ENCODE measurements around the gene AFAP1.

AFAP1 gene

GRCh38 chr4:7793186-7793585 lies 146.5 kb downstream of the AFAP1 start:
- TF ChIP-seq SUZ12 (IDR thresholded peaks at IDR 0.05; ENCODE audit: extremely low read depth, insufficient read depth, insufficient read length) = no peak
- DNase-seq (ENCODE audit: low read depth, low spot score) = no peak
- Histone ChIP-seq H3K9ac (ENCODE audit: insufficient read length, low read depth) (no peak overlapping the region), H3K9me3 (ENCODE audit: insufficient read depth, low read length) (peaks cover 2% of the 10 kb centered on the region; the same call in 1 of the 2 replicates), H3K36me3 (ENCODE audit: insufficient read depth, insufficient read length, low read length) (peaks cover 47% of the 10 kb centered on the region), H3K4me1 (ENCODE audit: insufficient read depth, insufficient read length) (peaks cover 5% of the 10 kb centered on the region), H3K4me3 (ENCODE audit: insufficient read length, low read depth) (no peak overlapping the region), H3K27me3 (ENCODE audit: insufficient read depth, insufficient read length) (no peaks in the 10 kb centered on the region)

DNA sequence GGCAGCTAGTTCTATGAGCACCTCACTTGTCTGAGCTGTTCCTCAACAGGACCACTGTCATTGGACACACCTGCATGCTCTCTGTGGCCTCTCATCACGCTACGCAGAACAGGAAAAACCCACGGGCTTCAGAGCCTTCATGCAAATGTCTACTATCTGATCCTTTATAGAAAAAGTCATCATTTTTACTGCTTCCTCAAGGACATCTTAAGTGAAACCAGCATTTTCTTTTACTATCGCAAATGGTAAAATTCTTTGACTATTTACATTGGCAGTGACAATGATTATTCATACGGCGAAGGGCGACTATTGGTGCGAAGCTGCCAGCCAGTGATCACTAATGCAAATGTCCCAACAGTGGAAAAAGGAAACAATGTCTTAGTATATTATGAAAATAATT lies 147.0 kb downstream of the AFAP1 start:
- peaks cover 8% of the 10 kb centered on the region for H3K4me1 ChIP-seq (ENCODE audit: insufficient read depth, insufficient read length)
- H3K9me3 ChIP-seq (ENCODE audit: insufficient read depth, low read length) = no peaks in the 10 kb centered on the region
- no peak for DNase-seq (ENCODE audit: low read depth, low spot score)
- peaks cover 42% of the 10 kb centered on the region for H3K36me3 ChIP-seq (ENCODE audit: insufficient read depth, insufficient read length, low read length)
- TF ChIP-seq SUZ12 (IDR thresholded peaks at IDR 0.05; ENCODE audit: extremely low read depth, insufficient read depth, insufficient read length) = no peak
- TF ChIP-seq YY1 (IDR thresholded peaks at IDR 0.05; ENCODE audit: insufficient read depth, insufficient read length) = no peak
- no peak for TF ChIP-seq ZNF274 (IDR thresholded peaks at IDR 0.05; ENCODE audit: low read depth, low read length)
- no peak overlapping the region for H3K4me3 ChIP-seq (ENCODE audit: insufficient read length, low read depth)
- H3K27me3 ChIP-seq (ENCODE audit: insufficient read depth, insufficient read length) = no peaks in the 10 kb centered on the region
- no peak overlapping the region for H3K9ac ChIP-seq (ENCODE audit: insufficient read length, low read depth)

DNA sequence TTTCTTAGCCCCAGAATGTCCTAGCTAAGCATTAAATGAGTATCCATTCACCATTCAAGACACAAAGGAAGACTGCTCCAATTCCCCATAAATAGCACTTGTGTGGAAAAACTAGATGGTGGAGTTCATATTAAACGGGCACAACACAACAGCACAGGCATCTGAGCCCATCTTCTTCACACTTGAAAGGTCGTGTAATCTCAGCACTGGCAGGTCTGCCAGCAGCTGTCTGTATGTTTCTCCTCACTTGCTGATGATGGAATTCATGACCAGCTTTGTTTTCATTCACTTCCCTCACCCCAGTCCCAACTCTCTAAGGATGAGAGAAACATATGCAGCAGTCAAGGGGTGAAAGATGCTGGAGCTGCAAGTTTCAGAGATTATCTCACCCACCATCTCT lies 148.7 kb downstream of the AFAP1 start:
- Histone ChIP-seq H3K9ac (ENCODE audit: insufficient read length, low read depth) (no peak overlapping the region), H3K27me3 (ENCODE audit: insufficient read depth, insufficient read length) (no peaks in the 10 kb centered on the region), H3K9me3 (ENCODE audit: insufficient read depth, low read length) (no peaks in the 10 kb centered on the region), H3K4me3 (ENCODE audit: insufficient read length, low read depth) (no peak overlapping the region), H3K36me3 (ENCODE audit: insufficient read depth, insufficient read length, low read length) (peaks cover 49% of the 10 kb centered on the region), H3K4me1 (ENCODE audit: insufficient read depth, insufficient read length) (peaks cover 8% of the 10 kb centered on the region)
- no peak for TF ChIP-seq SUZ12 (IDR thresholded peaks at IDR 0.05; ENCODE audit: extremely low read depth, insufficient read depth, insufficient read length)
- TF ChIP-seq ZNF274 (IDR thresholded peaks at IDR 0.05; ENCODE audit: low read depth, low read length) = no peak
- TF ChIP-seq YY1 (IDR thresholded peaks at IDR 0.05; ENCODE audit: insufficient read depth, insufficient read length) = no peak
- DNase-seq (ENCODE audit: low read depth, low spot score) = no peak

- Histone ChIP-seq H3K36me3 (ENCODE audit: insufficient read depth, insufficient read length, low read length) (peaks cover 57% of the 10 kb centered on the region), H3K4me3 (ENCODE audit: insufficient read length, low read depth) (no peak overlapping the region), H3K9me3 (ENCODE audit: insufficient read depth, low read length) (no peaks in the 10 kb centered on the region), H3K9ac (ENCODE audit: insufficient read length, low read depth) (no peak overlapping the region), H3K27me3 (ENCODE audit: insufficient read depth, insufficient read length) (no peaks in the 10 kb centered on the region), H3K4me1 (ENCODE audit: insufficient read depth, insufficient read length) (peaks cover 8% of the 10 kb centered on the region)
- no peak for TF ChIP-seq ZNF274 (IDR thresholded peaks at IDR 0.05; ENCODE audit: low read depth, low read length)
- TF ChIP-seq YY1 (IDR thresholded peaks at IDR 0.05; ENCODE audit: insufficient read depth, insufficient read length) = no peak
- no peak for TF ChIP-seq SUZ12 (IDR thresholded peaks at IDR 0.05; ENCODE audit: extremely low read depth, insufficient read depth, insufficient read length)
- DNase-seq (ENCODE audit: low read depth, low spot score) = no peak
Measured at GRCh38 chr4:7790023-7790422, 149.6 kb downstream of the AFAP1 start.

DNA sequence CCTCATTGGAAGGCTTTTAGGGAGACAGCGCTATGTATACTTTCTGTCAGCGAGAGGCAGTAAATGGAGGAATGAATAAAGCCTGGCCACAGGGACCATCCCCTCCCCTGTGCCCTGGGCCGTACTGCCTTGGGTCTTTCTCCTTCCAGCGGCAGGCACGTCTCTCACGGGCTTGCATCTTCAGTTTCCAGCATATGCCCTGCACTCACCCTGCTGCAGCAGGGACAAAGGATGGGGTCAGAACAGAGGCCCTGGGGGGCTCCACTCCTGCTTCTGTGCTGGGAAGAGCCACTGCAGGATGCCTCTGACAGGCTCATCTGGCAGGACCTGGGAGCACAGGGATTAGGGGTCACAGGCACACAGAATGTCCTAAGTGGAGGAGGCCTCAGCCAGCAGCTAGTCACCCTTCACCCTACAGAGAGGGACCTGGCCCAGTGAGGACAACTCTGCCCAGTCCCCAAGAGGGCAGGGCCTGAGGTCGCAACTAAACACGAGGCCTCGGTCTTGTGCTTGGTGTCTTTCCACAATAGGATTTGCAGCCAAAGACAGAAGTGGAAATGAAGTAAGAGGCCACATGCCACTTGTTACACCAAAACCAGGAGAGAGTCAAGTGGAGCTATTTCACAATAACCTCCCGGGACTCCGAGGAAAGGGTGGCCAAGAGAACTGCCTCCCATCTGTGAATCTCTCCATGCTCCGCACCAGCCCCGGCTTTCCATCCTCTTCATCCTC lies 150.8 kb downstream of the AFAP1 start:
- TF ChIP-seq ZNF274 (IDR thresholded peaks at IDR 0.05; ENCODE audit: low read depth, low read length) = no peak
- TF ChIP-seq YY1 (IDR thresholded peaks at IDR 0.05; ENCODE audit: insufficient read depth, insufficient read length) = no peak
- no peak for TF ChIP-seq SUZ12 (IDR thresholded peaks at IDR 0.05; ENCODE audit: extremely low read depth, insufficient read depth, insufficient read length)
- Histone ChIP-seq H3K27me3 (ENCODE audit: insufficient read depth, insufficient read length) (no peaks in the 10 kb centered on the region), H3K9me3 (ENCODE audit: insufficient read depth, low read length) (no peaks in the 10 kb centered on the region), H3K4me3 (ENCODE audit: insufficient read length, low read depth) (no peak overlapping the region), H3K9ac (ENCODE audit: insufficient read length, low read depth) (no peak overlapping the region), H3K36me3 (ENCODE audit: insufficient read depth, insufficient read length, low read length) (peaks cover 66% of the 10 kb centered on the region), H3K4me1 (ENCODE audit: insufficient read depth, insufficient read length) (peaks cover 8% of the 10 kb centered on the region)
- DNase-seq (ENCODE audit: low read depth, low spot score) = no peak

DNA sequence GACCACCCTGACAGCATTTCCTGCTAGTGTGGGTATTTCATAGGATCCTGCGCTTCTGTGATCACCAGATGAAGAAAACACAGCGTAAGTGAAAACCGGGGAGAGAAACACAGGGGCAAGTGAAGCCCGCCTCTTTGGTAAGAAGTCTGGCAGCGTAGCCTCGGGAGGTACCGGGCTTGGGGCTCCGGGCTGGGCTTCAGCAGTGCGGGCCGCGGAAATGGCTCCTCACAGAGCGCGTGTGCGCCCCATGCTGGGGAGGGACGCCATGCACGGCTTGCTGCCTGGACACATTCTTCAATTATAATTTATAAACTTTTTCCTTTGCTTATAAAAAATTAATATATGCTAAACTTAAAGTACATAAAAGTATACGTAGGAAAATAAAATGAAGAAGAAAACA lies 151.5 kb downstream of the AFAP1 start:
- Histone ChIP-seq H3K27me3 (ENCODE audit: insufficient read depth, insufficient read length) (no peaks in the 10 kb centered on the region), H3K9me3 (ENCODE audit: insufficient read depth, low read length) (no peaks in the 10 kb centered on the region), H3K4me3 (ENCODE audit: insufficient read length, low read depth) (no peak overlapping the region), H3K36me3 (ENCODE audit: insufficient read depth, insufficient read length, low read length) (peaks cover 65% of the 10 kb centered on the region), H3K4me1 (ENCODE audit: insufficient read depth, insufficient read length) (peaks cover 8% of the 10 kb centered on the region), H3K9ac (ENCODE audit: insufficient read length, low read depth) (no peak overlapping the region)
- TF ChIP-seq YY1 (IDR thresholded peaks at IDR 0.05; ENCODE audit: insufficient read depth, insufficient read length) (no peak), SUZ12 (IDR thresholded peaks at IDR 0.05; ENCODE audit: extremely low read depth, insufficient read depth, insufficient read length) (no peak), ZNF274 (IDR thresholded peaks at IDR 0.05; ENCODE audit: low read depth, low read length) (no peak)
- DNase-seq (ENCODE audit: low read depth, low spot score) = no peak

DNA sequence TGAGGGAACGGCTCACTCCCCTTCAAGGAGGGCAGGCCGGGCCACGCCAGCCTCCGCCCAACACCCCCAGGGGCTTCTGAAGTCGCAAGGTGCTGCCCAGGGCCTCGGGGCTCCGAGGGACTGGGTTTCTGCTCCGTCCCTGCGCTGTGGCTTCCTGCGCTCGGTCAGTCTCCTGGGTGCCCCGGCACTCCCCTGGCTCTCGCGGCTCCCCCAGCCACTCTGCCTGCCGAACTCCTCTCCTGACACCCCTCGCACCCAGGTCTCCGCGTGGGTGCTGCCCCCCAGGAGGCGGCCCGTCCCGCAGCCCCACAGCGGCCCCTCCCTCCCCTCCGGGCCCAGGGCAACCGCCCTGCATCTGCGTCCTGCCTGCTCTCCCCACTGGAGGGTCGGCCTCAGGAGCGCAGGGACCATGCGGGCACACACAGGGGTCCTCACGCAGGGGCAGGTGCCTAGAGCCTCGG lies 151.9 kb downstream of the AFAP1 start:
- peaks cover 8% of the 10 kb centered on the region for H3K4me1 ChIP-seq (ENCODE audit: insufficient read depth, insufficient read length)
- TF ChIP-seq ZNF274 (IDR thresholded peaks at IDR 0.05; ENCODE audit: low read depth, low read length) (no peak), YY1 (IDR thresholded peaks at IDR 0.05; ENCODE audit: insufficient read depth, insufficient read length) (no peak), SUZ12 (IDR thresholded peaks at IDR 0.05; ENCODE audit: extremely low read depth, insufficient read depth, insufficient read length) (no peak)
- no peaks in the 10 kb centered on the region for H3K27me3 ChIP-seq (ENCODE audit: insufficient read depth, insufficient read length)
- H3K9me3 ChIP-seq (ENCODE audit: insufficient read depth, low read length) = no peaks in the 10 kb centered on the region
- no peak overlapping the region for H3K9ac ChIP-seq (ENCODE audit: insufficient read length, low read depth)
- DNase-seq (ENCODE audit: low read depth, low spot score) = no peak
- peaks cover 62% of the 10 kb centered on the region for H3K36me3 ChIP-seq (ENCODE audit: insufficient read depth, insufficient read length, low read length)
- no peak overlapping the region for H3K4me3 ChIP-seq (ENCODE audit: insufficient read length, low read depth)
